GM12891 (cell line): ENCODE data around the gene MEI1.

ENCODE experiments used
- PAX5 ChIP-seq: IDR thresholded peaks from 2 replicates; pipeline ENCODE4 v1.6.1; 2011; ENCODE audit warnings: low read length, moderate library complexity, mild to moderate bottlenecking; ENCODE audit not compliant: insufficient read depth, severe bottlenecking
- POLR2A ChIP-seq: IDR thresholded peaks from 2 replicates; pipeline ENCODE4 v1.6.1; 2011; ENCODE audit warnings: low read depth, low read length, control low read depth
- POLR2AphosphoS5 ChIP-seq: IDR thresholded peaks from 2 replicates; pipeline ENCODE4 v1.6.1; 2011; ENCODE audit warnings: low read depth, low read length, control low read depth
- SPI1 ChIP-seq: IDR thresholded peaks from 2 replicates; pipeline ENCODE4 v1.6.1; 2011; ENCODE audit warnings: low read depth, low read length, control low read depth
- TAF1 ChIP-seq: IDR thresholded peaks from 2 replicates; pipeline ENCODE4 v1.6.1; 2011; ENCODE audit warnings: low read depth, low read length, control low read depth

- TF ChIP-seq POLR2A (no peak), PAX5 (no peak), POLR2AphosphoS5 (no peak), TAF1 (no peak), SPI1 (no peak)
These were observed 46.7 kb downstream of the MEI1 start for GRCh38 chr22:41745968-41746367.
